ENCODE data around the gene NEK9.

The NEK9 gene

DNA sequence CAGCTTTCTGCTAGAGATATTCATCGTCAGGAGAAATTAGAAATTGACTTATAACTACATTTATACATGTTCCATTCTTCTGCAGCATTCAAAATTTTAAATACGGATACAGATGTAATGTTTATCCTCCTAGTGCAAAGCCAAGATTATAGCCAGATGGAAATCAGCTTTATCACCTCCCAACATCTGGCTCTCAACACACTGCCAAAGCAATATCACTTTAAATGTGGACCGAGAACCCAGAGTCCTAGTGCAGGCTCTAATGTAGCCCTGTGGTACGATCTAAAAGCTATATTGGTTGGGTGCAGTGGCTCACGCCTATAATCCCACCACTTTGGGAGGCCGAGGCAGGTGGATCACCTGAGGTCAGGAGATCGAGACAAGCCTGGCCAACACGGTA, 82.1 kb downstream of the NEK9 start:
- TF ChIP-seq, protein P1, sequence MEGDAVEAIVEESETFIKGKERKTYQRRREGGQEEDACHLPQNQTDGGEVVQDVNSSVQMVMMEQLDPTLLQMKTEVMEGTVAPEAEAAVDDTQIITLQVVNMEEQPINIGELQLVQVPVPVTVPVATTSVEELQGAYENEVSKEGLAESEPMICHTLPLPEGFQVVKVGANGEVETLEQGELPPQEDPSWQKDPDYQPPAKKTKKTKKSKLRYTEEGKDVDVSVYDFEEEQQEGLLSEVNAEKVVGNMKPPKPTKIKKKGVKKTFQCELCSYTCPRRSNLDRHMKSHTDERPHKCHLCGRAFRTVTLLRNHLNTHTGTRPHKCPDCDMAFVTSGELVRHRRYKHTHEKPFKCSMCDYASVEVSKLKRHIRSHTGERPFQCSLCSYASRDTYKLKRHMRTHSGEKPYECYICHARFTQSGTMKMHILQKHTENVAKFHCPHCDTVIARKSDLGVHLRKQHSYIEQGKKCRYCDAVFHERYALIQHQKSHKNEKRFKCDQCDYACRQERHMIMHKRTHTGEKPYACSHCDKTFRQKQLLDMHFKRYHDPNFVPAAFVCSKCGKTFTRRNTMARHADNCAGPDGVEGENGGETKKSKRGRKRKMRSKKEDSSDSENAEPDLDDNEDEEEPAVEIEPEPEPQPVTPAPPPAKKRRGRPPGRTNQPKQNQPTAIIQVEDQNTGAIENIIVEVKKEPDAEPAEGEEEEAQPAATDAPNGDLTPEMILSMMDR (IDR thresholded peaks at IDR 0.05) = no peak
- Mint-ChIP-seq H3K4me3 (no peak overlapping the region), H3K27ac (no peak overlapping the region), H3K27me3 (ENCODE audit: low read depth, poor library complexity) (peaks cover 4% of the 10 kb centered on the region), H3K9me3 (peaks cover 31% of the 10 kb centered on the region), H3K36me3 (ENCODE audit: low read depth) (peaks cover 75% of the 10 kb centered on the region), H3K4me1 (peaks cover 6% of the 10 kb centered on the region)
- no peak for DNase-seq

DNA sequence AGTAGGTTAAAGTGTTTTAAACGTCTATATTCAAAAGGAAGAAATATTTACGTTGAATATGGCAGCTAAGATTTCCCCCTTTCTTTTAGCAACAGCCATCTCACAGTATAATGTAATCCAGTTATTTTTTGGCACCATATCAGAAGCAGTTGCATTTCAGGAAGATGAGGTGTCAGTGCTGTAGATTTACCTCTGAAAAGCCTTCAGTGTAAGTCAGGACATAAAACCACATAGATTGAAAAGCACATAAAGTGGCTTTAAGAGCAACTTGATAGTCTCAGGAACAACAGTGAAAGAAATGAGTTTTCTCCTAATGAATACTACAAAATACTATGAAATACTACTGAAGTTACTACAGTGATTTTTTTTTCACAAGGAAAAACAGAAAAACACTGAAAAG, 82.5 kb downstream of the NEK9 start:
- H3K9me3 Mint-ChIP-seq = peaks cover 26% of the 10 kb centered on the region
- H3K27ac Mint-ChIP-seq = no peak overlapping the region

DNA sequence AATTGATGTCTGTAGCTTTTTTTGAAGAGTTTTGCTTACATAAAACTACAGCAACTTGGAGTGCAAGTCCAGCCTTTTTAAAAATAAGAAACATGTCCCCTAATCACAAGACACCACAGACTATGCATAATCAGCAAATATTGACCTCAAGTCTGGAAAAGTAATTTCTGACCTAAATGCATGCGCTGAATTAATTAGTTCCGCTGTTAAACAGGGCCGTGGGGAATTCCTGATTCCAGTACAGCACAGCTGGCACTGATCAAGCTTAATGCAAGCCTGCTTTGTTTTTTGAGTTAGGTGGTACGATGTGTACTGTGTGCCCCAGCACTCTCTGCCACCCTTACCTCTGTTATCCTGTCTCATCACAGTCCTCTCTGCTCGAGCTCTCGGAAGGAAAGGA, 84.8 kb downstream of the NEK9 start:
- peaks cover 6% of the 10 kb centered on the region for H3K9me3 Mint-ChIP-seq
- no peaks in the 10 kb centered on the region for H3K27me3 Mint-ChIP-seq (ENCODE audit: low read depth, poor library complexity)
- DNase-seq = no peak
- H3K4me3 Mint-ChIP-seq = no peak overlapping the region
- peaks cover 70% of the 10 kb centered on the region for H3K36me3 Mint-ChIP-seq (ENCODE audit: low read depth)
- H3K27ac Mint-ChIP-seq = peak overlapping the region; percentile 44
- peaks cover 6% of the 10 kb centered on the region for H3K4me1 Mint-ChIP-seq
- TF ChIP-seq, protein P1 (IDR thresholded peaks at IDR 0.05) = no peak

More for the DNA sequence above, 82.5 kb downstream of the NEK9 start:
- Mint-ChIP-seq H3K36me3 (ENCODE audit: low read depth) (peaks cover 75% of the 10 kb centered on the region), H3K4me1 (peaks cover 6% of the 10 kb centered on the region), H3K4me3 (no peak overlapping the region), H3K27me3 (ENCODE audit: low read depth, poor library complexity) (peaks cover 2% of the 10 kb centered on the region)
- TF ChIP-seq, protein P1 (IDR thresholded peaks at IDR 0.05) = no peak
- DNase-seq = no peak

DNA sequence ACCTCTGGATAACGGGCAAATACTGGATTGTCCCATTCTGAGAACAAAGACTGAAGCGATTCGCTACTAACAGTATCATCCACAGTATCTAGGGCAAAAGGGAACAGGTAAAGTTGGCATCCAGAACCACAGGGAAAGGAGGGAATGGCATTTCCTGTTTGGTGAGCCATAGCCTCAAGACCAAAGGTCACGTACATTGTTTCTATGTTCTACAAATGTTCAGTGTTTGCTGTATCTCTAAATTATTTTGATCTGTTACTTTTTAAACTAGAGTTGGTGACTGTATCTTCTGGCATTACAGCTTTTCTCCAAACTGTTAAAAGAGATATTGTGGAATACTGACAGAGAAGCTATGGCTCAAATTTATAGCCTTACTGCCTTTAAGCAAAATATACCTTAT, 85.2 kb downstream of the NEK9 start:
- peaks cover 70% of the 10 kb centered on the region for H3K36me3 Mint-ChIP-seq (ENCODE audit: low read depth)
- DNase-seq = no peak
- peaks cover 3% of the 10 kb centered on the region for H3K9me3 Mint-ChIP-seq
- peaks cover 6% of the 10 kb centered on the region for H3K4me1 Mint-ChIP-seq
- H3K27ac Mint-ChIP-seq = no peak overlapping the region
- TF ChIP-seq, protein P1 (IDR thresholded peaks at IDR 0.05) = no peak
- H3K4me3 Mint-ChIP-seq = no peak overlapping the region
- no peaks in the 10 kb centered on the region for H3K27me3 Mint-ChIP-seq (ENCODE audit: low read depth, poor library complexity)

DNA sequence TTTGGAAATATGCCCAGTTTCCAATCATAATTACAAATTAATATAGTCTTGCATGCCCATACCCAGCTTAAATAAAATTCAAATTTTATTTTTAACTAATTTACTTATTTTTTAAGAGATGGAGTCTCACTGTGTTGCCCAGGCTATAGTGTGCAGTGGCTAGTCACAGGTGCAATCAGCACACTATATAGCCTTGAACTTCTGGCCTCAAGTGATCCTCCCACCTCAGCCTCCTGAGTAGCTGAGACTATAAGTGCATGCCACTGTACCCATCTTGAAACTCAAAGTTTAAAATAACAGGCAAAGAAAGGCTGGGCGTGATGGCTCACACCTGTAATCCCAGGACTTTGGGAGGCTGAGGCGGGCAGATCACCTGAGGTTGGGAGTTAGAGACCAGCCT, 85.9 kb downstream of the NEK9 start:
- Mint-ChIP-seq H3K4me1 (peaks cover 6% of the 10 kb centered on the region), H3K4me3 (no peak overlapping the region), H3K36me3 (ENCODE audit: low read depth) (peaks cover 68% of the 10 kb centered on the region), H3K9me3 (no peaks in the 10 kb centered on the region), H3K27ac (no peak overlapping the region), H3K27me3 (ENCODE audit: low read depth, poor library complexity) (no peaks in the 10 kb centered on the region)
- no peak for DNase-seq
- TF ChIP-seq, protein P1 (IDR thresholded peaks at IDR 0.05) = no peak

DNA sequence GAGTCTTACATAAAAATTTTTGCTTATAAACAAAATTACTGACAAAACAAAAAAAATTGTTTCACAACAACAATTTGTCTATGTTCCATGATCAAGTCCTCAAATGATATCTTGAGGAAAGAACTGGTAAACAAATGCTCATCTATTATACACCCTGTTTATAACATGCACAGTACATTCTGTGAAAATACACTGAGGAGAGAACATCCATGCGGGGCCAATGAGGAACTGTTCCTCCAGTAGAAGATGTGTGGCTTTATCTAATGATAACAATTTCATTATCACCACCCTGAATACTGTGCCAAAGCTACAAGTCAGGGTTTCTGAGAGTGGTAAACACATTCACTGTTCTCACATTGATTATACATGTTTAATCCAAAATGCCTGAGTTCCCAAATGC, 86.3 kb downstream of the NEK9 start:
- Mint-ChIP-seq H3K4me3 (no peak overlapping the region), H3K36me3 (ENCODE audit: low read depth) (peaks cover 69% of the 10 kb centered on the region), H3K27ac (no peak overlapping the region), H3K9me3 (no peaks in the 10 kb centered on the region), H3K27me3 (ENCODE audit: low read depth, poor library complexity) (no peaks in the 10 kb centered on the region), H3K4me1 (peaks cover 6% of the 10 kb centered on the region)
- no peak for DNase-seq
- TF ChIP-seq, protein P1 (IDR thresholded peaks at IDR 0.05) = no peak

All from nephron progenitor cell (in vitro differentiated cells).